Natural killer cell (primary cell): ENCODE data around the gene NWD2. TPM values are rescaled to one million over a fixed set of nuclear protein-coding genes. Genes with fewer than 3 reads are reported as not detected.

ENCODE experiments used
- ATAC-seq, 3 donors: fragments of 150-1000 bp in 2 of 3; fragments of 200-7000 bp in 1 of 3; cut with Tn5 transposase; 1 replicate in 1 of 3; 2 replicates in 2 of 3; pipeline ENCODE4 v1.10.0; 2021; ENCODE audit warnings: mild to moderate bottlenecking in 2 of 3, moderate library complexity in 2 of 3
- DNase-seq, 2 donors: peaks; one replicate each; pipeline versions ENCODE4 v3.0.0 to v3.0.0-alpha.2; 2013 to 2021; ENCODE audit warnings: mixed read lengths in 1 of 2
- H3K27ac ChIP-seq: one replicate; pipeline ENCODE4 v1.5.1; 2013; ENCODE audit warnings: mild to moderate bottlenecking, low read length
- H3K27me3 ChIP-seq: one replicate; pipeline ENCODE4 v1.6.1; 2013; ENCODE audit warnings: low read length; ENCODE audit not compliant: control insufficient read depth, insufficient read depth
- H3K36me3 ChIP-seq: one replicate; pipeline ENCODE4 v1.6.1; 2013; ENCODE audit warnings: low read length; ENCODE audit not compliant: control insufficient read depth, insufficient read depth
- H3K4me1 ChIP-seq: one replicate; pipeline ENCODE4 v1.6.1; 2013; ENCODE audit warnings: low read length; ENCODE audit not compliant: control insufficient read depth, insufficient read depth
- H3K4me3 ChIP-seq: one replicate; pipeline ENCODE4 v1.5.1; 2013; ENCODE audit warnings: low read length
- H3K9me3 ChIP-seq: one replicate; pipeline ENCODE4 v1.6.1; 2013; ENCODE audit warnings: low read length; ENCODE audit not compliant: control insufficient read depth, insufficient read depth
- H3K27ac Mint-ChIP-seq, 2 donors: one replicate each; pipeline ENCODE4 v1.8.0; 2022; ENCODE audit warnings: mild to moderate bottlenecking in 2 of 2, mixed read lengths in 2 of 2, moderate library complexity in 1 of 2
- H3K27me3 Mint-ChIP-seq, 2 donors: one replicate each; pipeline ENCODE4 v1.8.0; 2022; ENCODE audit warnings: low read depth in 2 of 2, mixed read lengths in 2 of 2
- H3K36me3 Mint-ChIP-seq: one replicate; pipeline ENCODE4 v1.8.0; 2022; ENCODE audit warnings: mixed read lengths
- H3K4me1 Mint-ChIP-seq, 2 donors: one replicate each; pipeline ENCODE4 v1.8.0; 2022; ENCODE audit warnings: mixed read lengths in 2 of 2
- H3K4me3 Mint-ChIP-seq: one replicate; pipeline ENCODE4 v1.8.0; 2022; ENCODE audit warnings: mild to moderate bottlenecking, moderate library complexity, mixed read lengths
- H3K9me3 Mint-ChIP-seq, 2 donors: one replicate each; pipeline ENCODE4 v1.8.0; 2022; ENCODE audit warnings: mixed read lengths in 2 of 2
- CTCF ChIP-seq: fragments of 200-600 bp; IDR thresholded peaks from one replicate; pipeline ENCODE4 v1.8.0; 2022; ENCODE audit warnings: antibody characterized with exemption
- WGBS: methylation state at CpG from one replicate; pipeline ENCODE4 v1.1.7; 2013; ENCODE audit warnings: missing lambda C conversion rate; ENCODE audit not compliant: insufficient coverage; 5-methylcytosine and 5-hydroxymethylcytosine counted together
- intact Hi-C: fragments of 100-400 bp; cut with micrococcal nuclease; formaldehyde crosslinking; loops from one replicate; pipeline ENCODE4 v1.14.2; 2022
- total RNA-seq, 4 donors: library from RNA; stranded (reverse); fragments of 120-200 nt in 1 of 4; gene quantifications; one replicate each; pipeline versions ENCODE4 v1.2.3 to v1.2.4, GENCODE V29; 2013 to 2022

The NWD2 gene
- total RNA-seq, 3 donors from 2014 or later (not counting 1 experiment from before 2014, with no cell fraction given) = not detected

- Histone ChIP-seq H3K36me3 (no peaks in the 10 kb centered on the region), H3K4me1 (no peaks in the 10 kb centered on the region), H3K27ac (no peak overlapping the region), H3K9me3 (no peaks in the 10 kb centered on the region), H3K27me3 (no peaks in the 10 kb centered on the region), H3K4me3 (no peak overlapping the region)
- no peak overlapping the region for H3K4me3 Mint-ChIP-seq
- no peaks in the 10 kb centered on the region for H3K36me3 Mint-ChIP-seq
- H3K27me3 Mint-ChIP-seq = peaks cover 11 to 14% of the 10 kb centered on the region in 2 donors
- intact Hi-C loops = no loop called here
- whole genome bisulfite sequencing = 85% methylated on average over 9 of the region's 9 CpGs
- no peak overlapping the region for H3K27ac Mint-ChIP-seq
- TF ChIP-seq CTCF = no peak
- H3K9me3 Mint-ChIP-seq = no peaks in the 10 kb centered on the region
- H3K4me1 Mint-ChIP-seq = no peaks in the 10 kb centered on the region
- no peak for ATAC-seq
- no peak for DNase-seq
These were observed 196.9 kb downstream of the NWD2 start for GRCh38 chr4:37441231-37442061.

DNA sequence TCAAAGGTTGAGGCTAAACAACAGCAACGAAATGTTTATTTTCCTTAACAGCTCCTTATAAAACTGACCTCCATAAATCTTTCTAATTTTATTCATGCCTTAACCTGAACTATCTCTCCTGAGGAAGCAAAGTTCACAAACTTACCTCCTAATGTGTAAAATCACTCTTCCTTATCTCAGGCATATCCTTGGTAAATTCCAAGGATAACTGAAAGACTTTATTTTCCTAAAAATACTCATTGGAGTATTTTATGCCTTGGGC, 197.4 kb downstream of the NWD2 start:
- no peaks in the 10 kb centered on the region for H3K4me1 ChIP-seq
- WGBS = 63% methylated on average over 1 of the region's 1 CpG
- ATAC-seq = no peak

GRCh38 chr4:37443137-37443536, 198.6 kb downstream of the NWD2 start:
- Histone ChIP-seq H3K4me1 (no peaks in the 10 kb centered on the region), H3K4me3 (no peak overlapping the region), H3K27ac (no peak overlapping the region), H3K36me3 (no peaks in the 10 kb centered on the region), H3K27me3 (no peaks in the 10 kb centered on the region), H3K9me3 (no peaks in the 10 kb centered on the region)
- TF ChIP-seq CTCF = no peak
- Mint-ChIP-seq H3K27me3 (peaks cover 5 to 10% of the 10 kb centered on the region in 2 donors), H3K4me3 (no peak overlapping the region), H3K9me3 (no peaks in the 10 kb centered on the region), H3K4me1 (no peaks in the 10 kb centered on the region), H3K27ac (no peak overlapping the region), H3K36me3 (no peaks in the 10 kb centered on the region)
- intact Hi-C loops = no loop called here
- 85% methylated on average over 4 of the region's 4 CpGs for WGBS
- ATAC-seq (no peak), DNase-seq (no peak)

More for the DNA sequence above, 197.4 kb downstream of the NWD2 start:
- Mint-ChIP-seq H3K4me3 (no peak overlapping the region), H3K36me3 (no peaks in the 10 kb centered on the region), H3K9me3 (no peaks in the 10 kb centered on the region), H3K4me1 (no peaks in the 10 kb centered on the region), H3K27ac (no peak overlapping the region), H3K27me3 (peaks cover 11 to 14% of the 10 kb centered on the region in 2 donors)
- no peak for DNase-seq
- no peaks in the 10 kb centered on the region for H3K36me3 ChIP-seq
- no peaks in the 10 kb centered on the region for H3K27me3 ChIP-seq
- TF ChIP-seq CTCF = no peak
- no peak overlapping the region for H3K27ac ChIP-seq
- intact Hi-C loops = no loop called here
- H3K4me3 ChIP-seq = no peak overlapping the region
- no peaks in the 10 kb centered on the region for H3K9me3 ChIP-seq

GRCh38 chr4:37445023-37445422, 200.5 kb downstream of the NWD2 start:
- no peaks in the 10 kb centered on the region for H3K36me3 ChIP-seq
- DNase-seq = no peak
- H3K27me3 ChIP-seq = no peaks in the 10 kb centered on the region
- H3K4me3 ChIP-seq = no peak overlapping the region
- no peak for TF ChIP-seq CTCF
- 94% methylated on average over 9 of the region's 9 CpGs for WGBS
- H3K9me3 Mint-ChIP-seq = no peaks in the 10 kb centered on the region
- no peak overlapping the region for H3K27ac Mint-ChIP-seq
- H3K4me1 Mint-ChIP-seq = no peaks in the 10 kb centered on the region
- intact Hi-C loops = no loop called here
- no peaks in the 10 kb centered on the region for H3K36me3 Mint-ChIP-seq
- no peak overlapping the region for H3K4me3 Mint-ChIP-seq
- no peaks in the 10 kb centered on the region for H3K9me3 ChIP-seq
- no peak for ATAC-seq
- H3K27ac ChIP-seq = no peak overlapping the region
- H3K4me1 ChIP-seq = no peaks in the 10 kb centered on the region
- H3K27me3 Mint-ChIP-seq = peaks cover 9 to 12% of the 10 kb centered on the region in 2 donors
